NCI-H1092 treated with DMSO at 0.1 percent for 48 hours (cell line): ENCODE measurements around the gene CPAMD8.
"Not testable (repeated sequence)": the region's sequence is repeated elsewhere in the genome, so short reads cannot be mapped to it uniquely, and the experiment has no call there.

Source experiments
- DNase-seq: peaks from one replicate; lab custom pipeline; 2025; lab: John Stamatoyannopoulos, UW

CPAMD8 gene

DNA sequence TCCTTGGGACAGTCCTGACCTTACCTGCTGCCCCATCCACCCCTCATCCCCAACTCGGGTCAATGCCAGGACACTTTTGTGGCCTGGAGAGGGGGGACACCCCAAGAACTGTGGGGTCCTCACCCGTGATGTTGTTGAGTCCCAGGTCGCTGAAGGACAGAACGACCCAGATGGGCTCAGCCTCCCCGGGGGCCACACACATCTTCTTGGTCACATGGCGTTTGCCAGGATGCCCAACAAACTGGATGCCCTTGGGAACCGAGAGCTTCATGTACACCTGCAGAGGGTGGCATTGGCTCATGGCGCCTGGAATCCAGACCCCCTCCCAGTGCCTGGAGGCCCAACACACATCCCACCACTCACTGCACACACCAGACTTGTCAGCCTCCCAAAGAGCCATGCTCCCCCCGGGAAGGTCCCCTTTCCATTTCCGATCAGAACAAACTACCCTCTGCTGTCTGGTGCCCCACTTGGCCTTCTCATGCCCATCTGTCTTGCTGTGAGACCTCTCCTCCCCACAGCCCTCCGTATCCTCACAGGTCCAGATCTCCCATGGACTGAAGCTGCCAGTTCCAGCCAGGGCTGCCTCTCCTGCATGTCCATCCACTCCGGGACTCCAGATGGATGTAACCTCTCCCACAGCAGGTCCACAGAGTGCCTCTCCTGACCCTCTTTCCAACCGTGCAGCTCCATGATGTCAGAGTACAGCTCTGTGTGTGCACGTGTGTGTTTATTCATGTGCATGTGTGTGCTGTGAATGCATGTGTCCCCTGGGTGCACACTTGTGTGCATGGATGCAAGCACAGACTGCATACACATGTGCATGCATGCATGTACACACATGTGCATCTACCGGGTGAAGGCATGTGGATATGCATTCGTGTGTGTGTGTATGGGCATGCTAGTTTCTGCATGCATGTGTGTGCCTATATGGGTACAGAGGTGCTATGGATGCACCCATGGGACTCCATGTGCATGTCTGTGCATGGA is 79.4 kb downstream of the CPAMD8 start:
- DNase-seq = no peak

DNA sequence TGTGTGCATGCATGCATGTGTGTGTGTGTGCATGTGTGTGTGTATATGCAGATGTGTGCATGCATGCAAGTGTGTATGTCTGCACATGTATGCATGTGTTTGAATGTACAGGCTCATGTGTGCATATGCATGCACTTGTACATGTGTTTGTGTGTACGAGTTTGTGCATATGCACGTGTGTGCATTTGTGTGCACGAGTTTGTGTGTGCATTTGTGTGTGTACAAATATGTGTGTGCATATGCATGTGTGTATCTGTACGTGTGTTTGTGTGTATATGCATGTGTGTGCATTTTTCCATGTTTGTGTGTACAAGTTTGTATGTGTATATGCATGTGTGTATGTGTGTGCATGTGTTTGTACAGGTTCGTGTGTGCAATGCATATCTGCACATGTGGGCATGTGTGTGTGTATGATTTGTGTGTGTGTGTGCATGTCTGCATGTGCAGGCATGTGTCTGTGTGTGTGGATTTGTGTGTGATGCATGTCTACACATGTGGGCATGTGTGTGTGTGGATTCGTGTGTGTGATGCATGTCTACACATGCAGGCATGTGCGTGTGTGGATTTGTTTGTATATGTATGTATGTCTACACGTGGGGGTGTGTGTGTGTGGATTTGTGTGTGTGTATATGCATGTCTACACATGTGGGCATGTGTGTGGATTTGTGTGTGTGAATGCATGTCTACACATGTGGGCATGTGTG is 80.7 kb downstream of the CPAMD8 start:
- no peak for DNase-seq

DNA sequence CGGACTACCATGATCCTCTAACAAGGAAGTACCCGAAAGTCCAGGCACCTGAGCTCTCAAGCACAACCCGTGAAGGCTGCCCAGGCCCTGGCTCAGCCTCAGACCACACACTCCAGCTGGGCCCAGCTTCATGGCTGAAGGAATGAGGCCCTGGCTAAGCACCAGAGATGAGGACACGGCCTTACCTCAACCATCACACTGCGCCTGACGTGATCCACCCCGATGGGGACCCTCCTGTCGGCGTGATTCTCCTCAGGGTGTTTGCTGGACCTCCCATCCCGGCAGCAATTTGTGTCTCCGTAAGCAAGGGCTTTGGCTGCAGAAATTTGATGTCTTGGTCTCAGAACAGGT is 81.3 kb downstream of the CPAMD8 start:
- no peak for DNase-seq

DNA sequence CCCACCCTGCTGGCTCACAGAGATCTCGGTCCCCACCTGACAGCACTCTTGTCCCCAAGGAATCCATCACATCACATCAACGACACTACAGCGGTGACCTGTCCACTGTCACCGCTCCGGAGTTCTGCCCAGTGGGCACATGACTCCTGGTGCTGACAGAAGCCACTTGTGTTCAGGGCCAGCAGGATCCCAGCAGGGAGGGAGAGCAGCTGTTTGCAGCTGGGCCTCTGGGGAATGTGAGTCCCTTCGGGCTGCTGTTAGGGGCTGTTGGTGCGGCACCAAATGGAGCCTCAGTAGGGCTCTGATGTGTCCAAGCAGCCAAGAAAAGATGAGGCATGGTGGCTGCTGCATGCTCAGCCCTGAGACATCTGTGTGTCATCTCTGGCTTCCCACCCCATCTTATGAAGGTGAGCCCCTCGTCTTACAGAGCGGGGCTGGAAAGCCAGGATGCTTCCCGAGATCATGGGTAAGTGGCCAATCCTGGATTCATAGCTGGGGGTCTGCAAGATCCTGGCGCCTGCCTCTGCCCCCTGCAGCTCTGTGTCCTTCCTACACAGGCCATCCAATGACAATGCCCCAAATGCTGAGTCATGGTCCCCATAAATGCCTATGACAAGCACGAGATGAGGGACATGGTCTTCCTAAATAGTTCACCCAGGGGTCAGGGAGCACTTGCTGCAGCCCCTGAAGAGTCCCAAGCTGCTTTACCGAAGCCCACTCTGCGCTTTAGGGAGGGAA is 81.8 kb downstream of the CPAMD8 start:
- DNase-seq = no peak

DNA sequence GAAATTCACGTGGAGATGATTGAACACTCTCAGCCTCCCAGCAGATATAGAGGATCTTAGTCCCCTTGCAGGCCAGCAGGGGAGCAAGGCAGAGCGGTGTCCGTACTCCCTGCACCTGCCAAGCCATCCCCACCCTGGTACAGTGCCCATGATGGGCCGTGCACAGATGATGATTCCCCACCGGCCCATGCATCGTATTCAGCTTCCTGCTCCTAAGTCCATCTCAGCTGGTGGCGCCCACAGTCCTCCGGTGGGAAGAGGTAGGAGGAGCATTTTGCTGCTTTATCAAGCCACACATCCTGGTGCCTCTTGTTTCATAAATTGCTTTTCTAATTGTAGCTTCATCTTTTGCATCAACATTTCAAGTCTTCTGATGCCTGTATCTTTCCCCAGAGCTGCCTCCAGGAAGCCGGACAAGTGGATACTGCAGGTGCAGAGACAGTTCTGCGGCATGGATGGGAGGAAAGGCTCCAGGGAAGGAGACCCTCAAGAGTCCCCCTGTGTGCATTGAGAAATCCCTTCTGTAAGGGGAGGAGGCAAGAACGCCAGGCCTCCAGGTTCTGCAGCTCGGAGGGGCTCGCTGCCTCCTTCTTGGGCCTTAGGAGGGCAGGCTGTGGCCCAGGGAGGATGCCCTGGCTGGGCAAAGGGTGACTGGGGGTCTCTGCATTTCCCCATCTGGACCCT is 82.5 kb downstream of the CPAMD8 start:
- DNase-seq = no peak

DNA sequence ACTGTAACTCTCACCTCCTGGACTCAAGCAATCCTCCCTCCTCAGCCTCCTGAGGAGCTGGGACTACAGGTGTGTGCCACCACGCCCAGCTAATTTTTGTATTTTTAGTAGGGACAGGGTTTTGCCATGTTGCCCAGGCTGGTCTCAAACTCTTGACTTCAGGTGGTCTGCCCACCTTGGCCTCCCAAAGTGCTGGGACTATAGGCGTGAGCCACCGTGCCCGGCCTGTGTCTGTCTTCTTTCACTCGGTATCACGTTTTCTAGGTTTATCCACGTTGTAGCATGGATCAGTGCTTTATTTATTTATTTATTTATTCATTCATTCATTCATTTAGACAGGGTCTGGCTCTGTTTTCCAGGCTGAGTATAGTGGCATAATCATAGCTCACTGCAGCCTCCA is 83.5 kb downstream of the CPAMD8 start:
- DNase-seq = not testable (repeated sequence)

DNA sequence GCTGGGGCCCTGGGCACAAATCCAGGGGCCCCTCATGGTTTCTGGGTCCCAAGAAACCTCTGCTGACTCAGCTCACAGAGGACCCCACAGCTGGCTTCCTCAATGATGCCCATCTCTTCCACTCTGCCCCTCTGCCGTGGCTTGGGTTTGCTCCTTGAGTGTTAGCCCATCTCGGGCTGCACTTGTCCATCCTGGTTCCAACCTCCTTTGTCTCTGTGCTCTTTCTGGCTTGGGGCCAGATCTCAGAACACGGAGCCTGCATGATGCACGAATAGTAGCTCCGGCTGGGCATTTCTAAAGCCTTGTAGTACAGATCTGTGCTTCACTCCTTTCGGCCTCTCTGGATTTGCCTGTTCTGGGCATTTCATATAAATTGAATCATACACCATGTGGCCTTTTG is 84.0 kb downstream of the CPAMD8 start:
- no peak for DNase-seq

DNA sequence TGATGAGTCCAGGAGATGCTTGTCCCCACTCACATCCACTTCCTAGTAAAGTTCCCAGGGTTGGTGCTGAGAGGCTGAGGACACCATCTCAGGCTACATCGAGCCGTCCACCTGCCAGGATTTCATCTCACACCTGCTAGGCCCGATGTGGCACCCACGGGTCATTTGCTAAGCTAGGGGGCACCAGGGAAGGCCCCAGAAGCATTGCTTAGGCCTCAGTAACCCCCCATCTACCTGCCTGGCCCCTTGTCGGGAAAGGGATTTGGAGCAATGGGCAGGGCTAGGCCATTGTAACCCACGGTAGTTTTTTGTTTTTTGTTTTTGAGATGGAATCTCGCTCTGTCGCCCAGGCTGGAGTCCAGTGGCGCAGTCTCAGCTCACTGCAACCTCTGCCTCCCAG is 86.0 kb downstream of the CPAMD8 start:
- no peak for DNase-seq

DNA sequence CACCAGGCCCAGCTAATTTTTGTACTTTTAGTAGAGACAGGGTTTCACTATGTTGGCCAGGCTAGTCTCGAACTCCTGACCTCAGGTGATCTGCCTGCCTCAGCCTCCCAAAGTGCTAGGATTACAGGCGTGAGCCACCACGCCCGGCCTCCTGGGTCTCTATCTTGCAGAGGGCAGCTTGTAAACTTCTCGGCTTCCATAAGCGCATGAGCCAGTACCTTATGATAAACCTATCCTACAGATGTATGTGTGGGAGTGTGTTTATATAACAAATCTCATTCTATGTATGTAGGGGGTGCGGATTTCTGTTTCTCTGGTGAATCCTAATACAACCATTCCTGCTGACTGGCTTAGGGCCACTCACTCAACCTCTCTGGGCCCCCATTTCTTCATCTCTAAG is 86.5 kb downstream of the CPAMD8 start:
- not testable (repeated sequence) for DNase-seq

DNA sequence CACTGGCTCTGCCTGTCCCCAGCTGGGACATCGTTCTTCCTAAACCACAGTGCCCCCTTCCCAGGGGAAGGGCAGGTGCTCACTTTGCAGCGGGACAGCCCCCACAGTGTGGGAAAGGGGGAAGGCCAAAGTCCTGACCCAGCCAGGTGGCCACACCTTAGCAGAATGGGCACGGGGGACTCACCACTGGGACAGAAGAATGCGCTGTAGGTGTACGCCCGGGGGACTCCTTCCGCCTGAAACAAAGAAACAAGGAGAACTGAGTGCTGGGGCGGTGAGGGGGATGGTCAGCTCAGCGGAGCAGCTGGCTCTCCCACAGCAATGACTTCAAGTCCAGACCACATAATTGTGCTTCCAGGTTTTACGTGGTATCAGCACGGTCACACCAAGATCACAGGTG is 88.4 kb downstream of the CPAMD8 start:
- DNase-seq = no peak

DNA sequence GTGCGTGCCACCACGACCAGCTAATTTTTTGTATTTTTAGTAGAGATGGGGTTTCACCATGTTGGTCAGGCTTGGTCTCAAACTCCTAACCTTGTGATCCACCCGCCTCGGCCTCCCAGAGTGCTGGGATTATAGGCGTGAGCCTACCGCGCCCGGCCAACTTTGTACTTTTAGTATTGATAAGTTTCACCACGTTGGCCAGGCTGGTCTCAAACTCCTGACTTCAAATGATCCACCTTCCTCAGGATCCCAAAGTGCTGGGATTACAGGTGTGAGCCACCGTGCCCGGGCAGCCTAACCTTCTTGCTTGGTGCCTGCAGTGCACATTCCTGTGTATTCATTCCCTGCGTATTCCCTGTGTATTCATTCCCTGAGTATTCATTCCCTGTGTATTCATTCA is 88.8 kb downstream of the CPAMD8 start:
- not testable (repeated sequence) for DNase-seq

DNA sequence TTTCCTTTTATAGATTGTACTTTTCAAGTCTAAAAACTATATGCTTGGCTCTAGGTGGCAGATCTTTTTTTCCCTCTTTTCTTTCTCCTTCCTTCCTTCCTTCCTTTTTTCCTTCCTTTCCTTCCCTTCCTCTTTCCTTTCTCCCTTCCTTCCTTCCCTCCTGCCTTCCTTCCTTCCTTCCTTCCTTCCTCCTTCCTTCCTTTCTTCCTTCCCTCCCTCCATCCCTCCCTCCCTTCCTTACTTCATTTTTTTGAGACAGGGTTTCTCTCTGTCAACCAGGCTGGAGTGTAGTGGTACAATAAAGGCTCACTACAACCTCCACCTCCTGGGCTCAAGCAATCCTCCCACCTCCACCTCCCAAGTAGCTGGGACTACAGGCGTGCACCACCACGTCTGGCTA is 89.7 kb downstream of the CPAMD8 start:
- no peak for DNase-seq

DNA sequence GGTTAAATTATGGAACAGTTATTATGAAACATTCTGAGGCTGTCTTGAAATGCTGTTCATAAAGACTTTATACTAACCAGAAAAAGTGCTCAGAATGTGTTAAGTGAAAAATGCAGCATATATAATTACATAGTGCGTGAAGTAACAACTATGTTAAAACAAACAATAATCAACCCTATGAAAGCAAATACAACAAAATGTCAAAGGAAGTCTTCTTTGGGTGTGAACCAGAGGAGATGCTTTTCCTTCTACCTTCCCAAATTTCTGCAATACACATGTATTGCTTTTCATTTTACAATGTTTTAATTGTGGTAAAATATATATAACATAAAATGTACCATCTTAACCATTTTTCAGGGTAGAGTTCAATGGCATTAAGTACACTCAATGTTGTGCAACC is 92.1 kb downstream of the CPAMD8 start:
- DNase-seq = no peak

DNA sequence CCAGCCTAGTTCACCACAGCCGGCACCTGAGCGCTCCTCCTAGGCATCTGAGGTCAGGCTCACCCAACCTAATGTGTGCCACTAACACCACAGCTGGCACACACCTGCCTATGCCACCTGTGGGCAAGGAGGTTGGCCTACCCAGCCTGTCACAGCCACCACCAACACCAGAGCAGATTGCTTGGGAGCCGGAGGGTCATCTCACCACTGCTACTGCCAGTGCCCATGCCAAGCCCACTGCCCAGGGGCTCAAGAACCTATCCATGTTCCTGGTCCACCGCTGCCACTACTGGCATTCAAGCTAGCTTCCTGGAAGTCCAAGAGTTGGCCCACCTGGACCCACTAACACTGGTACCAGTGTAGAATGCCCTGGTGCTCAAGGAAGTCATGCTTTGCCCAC is 95.3 kb downstream of the CPAMD8 start:
- DNase-seq = no peak

DNA sequence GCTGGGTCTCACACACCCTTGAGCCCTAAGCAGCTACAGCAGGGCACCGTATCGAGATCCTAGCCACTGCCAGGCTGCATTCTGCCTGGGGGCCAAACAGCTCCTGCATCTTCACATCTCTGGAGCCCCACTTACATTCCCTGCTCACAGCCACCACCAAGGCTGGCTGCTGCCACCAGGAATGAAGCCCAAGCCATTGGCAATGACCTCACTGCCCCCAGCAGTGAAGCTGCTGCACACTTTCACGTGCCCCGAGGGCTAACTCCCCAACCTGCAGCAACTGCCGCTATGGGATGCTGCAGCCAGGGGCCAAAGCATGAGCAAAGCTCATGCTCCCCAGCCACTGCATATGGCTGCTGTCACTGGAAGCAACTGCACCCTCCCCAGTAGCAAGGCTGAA is 95.9 kb downstream of the CPAMD8 start:
- DNase-seq = no peak

DNA sequence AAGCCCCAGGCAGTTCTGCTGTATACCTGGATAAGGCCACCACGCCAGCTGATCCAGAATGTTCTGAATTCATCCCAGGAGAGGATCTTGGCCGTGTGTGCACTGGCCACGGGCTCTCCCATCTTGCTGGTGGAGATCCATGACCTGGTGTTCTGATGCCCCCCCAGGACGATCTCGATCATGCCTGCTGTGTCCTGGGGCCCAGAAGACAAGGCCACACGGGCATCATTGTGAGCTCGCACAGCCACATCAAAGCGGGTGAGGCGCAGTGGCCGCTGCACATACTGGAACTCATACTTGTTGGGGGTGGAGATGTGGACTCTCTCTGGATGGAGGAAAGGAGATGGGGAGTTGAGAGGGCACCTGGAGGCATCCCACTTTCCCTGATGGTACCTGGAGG is 97.7 kb downstream of the CPAMD8 start:
- no peak for DNase-seq

DNA sequence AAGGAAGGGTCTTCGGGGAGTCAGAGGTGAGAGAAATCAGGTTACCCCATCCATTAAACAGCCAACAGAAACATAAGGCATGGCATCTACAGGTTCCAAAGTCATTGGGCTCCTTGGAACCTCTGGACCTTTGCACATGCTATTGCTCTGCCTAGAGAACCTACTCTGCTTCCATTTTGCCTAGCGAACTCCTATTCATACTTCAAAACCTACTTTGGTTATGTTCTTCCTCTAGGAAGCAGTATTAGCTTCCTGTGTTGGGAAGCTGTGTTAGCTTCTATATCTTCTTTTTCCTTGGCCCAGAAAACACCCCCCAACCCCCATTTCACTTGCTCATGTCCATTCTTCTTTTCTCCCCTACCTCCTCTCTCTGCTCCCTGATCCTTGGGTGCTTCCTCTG is 98.3 kb downstream of the CPAMD8 start:
- DNase-seq = no peak

DNA sequence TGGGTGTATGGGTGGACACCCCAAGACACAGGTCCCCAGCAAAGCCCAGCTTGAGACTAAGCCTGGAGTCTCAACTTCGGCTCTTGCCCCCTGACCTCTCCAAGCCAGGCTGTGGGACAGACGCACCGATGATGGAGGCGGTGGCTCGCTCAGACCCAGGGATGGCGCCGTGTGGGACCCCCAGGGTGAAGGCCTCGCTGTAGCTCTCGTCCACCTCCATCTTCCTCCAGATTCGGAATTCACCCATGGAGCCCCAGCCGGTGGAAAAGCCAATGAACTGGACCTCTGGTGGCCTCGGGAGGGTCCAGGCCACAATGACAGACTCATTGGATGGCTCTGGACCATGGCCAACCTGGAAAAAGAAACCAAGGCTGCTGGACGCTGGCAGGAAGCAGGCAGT is 98.7 kb downstream of the CPAMD8 start:
- DNase-seq = no peak

DNA sequence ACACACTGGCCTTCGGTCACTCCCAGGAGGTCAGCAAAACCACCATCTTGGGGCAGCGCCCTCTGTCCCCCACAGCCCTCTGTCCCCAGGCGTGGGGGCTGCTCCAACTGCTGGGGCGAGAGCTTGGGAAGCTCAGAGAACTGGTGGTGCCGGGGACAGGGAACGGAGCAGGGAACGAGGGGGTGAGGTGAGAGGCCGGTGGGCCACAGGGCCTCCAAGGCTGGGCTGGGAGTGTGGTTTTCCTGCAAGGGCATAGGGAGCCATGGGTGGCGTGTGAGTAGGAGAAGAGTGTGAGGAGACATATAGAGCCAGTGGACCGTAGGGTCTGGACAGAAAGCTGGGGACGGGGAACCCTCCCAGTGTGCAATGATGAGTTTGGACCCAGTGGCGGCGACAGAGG is 103.7 kb downstream of the CPAMD8 start:
- no peak for DNase-seq

DNA sequence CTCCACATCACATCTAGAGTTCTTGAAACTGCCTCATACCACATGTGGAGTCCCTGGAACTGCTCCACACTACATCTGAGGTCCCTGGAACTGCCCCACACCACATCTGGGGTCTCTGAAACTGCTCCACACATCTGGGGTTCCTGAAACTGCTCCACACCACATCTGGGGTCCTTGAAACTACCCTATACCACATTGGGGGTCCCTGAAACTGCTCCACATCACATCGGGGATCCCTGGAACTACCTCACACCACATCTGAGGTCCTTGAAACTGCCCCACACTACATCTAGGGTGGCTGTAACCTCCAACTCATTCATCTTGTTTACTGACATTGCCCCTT is 104.0 kb downstream of the CPAMD8 start:
- no peak for DNase-seq

DNA sequence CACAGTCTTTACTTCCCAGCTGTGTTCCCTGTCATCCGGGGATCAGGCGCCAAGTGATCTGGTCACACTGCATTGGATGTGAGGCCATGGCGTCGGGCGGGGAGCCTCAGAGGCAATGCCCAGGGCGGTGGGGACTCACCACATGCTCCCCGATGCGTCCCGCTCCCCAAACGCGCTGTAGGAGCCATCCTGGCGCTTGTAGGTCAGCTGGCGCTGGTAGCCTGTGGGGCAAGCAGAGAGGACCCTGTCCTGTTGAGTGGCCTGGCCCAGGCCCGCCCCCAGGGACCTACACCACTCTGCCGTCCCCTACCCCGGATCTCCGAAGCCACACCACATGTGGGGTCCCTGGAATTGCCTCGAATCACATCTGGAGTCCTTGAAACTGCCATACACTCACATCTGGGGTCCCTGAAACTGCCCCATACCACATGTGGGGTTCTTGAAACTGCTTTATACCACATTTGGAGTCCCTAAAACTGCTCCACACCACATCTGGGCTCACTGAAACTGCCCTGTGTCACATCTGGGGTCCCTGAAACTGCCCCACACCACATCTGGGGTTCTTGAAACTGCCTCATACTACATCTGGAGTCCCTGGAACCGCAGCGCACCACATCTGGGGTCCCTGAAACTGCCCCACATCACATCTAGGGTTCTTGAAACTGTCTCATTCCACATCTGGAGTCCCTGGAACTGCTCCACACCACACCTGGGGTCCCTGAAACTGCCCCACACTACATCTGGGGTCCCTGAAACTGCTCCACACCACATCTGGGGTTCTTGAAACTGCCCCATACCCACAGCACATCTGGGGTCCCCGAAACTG is 104.6 kb downstream of the CPAMD8 start:
- DNase-seq = no peak
